Nephron progenitor cell (in vitro differentiated cells): Measurements from ENCODE around the gene SH2D3C.

Experiments
- DNase-seq: peaks from one replicate; pipeline ENCODE4 v3.0.0; 2021
- H3K27ac Mint-ChIP-seq: 2 replicates; pipeline ENCODE4 v1.8.0; 2021; ENCODE audit warnings: mild to moderate bottlenecking, moderate library complexity, mixed read lengths
- H3K27me3 Mint-ChIP-seq: 2 replicates; pipeline ENCODE4 v1.8.0; 2021; ENCODE audit warnings: mild to moderate bottlenecking, low read depth, mixed read lengths; ENCODE audit not compliant: poor library complexity
- H3K36me3 Mint-ChIP-seq: 2 replicates; pipeline ENCODE4 v1.8.0; 2021; ENCODE audit warnings: low read depth, mixed read lengths
- H3K4me1 Mint-ChIP-seq: 2 replicates; pipeline ENCODE4 v1.8.0; 2021; ENCODE audit warnings: mixed read lengths
- H3K4me3 Mint-ChIP-seq: 2 replicates; pipeline ENCODE4 v1.8.0; 2021; ENCODE audit warnings: mild to moderate bottlenecking, moderate library complexity, mixed read lengths
- H3K9me3 Mint-ChIP-seq: 2 replicates; pipeline ENCODE4 v1.8.0; 2021; ENCODE audit warnings: mild to moderate bottlenecking, moderate library complexity, mixed read lengths
- TF ChIP-seq, protein P1 (sequence below): fragments of 200-600 bp; sonication (generic); IDR thresholded peaks from 2 replicates; pipeline ENCODE4 v1.5.0; 2021; ENCODE audit warnings: antibody characterized with exemption

The SH2D3C gene, protein sequence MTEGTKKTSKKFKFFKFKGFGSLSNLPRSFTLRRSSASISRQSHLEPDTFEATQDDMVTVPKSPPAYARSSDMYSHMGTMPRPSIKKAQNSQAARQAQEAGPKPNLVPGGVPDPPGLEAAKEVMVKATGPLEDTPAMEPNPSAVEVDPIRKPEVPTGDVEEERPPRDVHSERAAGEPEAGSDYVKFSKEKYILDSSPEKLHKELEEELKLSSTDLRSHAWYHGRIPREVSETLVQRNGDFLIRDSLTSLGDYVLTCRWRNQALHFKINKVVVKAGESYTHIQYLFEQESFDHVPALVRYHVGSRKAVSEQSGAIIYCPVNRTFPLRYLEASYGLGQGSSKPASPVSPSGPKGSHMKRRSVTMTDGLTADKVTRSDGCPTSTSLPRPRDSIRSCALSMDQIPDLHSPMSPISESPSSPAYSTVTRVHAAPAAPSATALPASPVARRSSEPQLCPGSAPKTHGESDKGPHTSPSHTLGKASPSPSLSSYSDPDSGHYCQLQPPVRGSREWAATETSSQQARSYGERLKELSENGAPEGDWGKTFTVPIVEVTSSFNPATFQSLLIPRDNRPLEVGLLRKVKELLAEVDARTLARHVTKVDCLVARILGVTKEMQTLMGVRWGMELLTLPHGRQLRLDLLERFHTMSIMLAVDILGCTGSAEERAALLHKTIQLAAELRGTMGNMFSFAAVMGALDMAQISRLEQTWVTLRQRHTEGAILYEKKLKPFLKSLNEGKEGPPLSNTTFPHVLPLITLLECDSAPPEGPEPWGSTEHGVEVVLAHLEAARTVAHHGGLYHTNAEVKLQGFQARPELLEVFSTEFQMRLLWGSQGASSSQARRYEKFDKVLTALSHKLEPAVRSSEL

DNA sequence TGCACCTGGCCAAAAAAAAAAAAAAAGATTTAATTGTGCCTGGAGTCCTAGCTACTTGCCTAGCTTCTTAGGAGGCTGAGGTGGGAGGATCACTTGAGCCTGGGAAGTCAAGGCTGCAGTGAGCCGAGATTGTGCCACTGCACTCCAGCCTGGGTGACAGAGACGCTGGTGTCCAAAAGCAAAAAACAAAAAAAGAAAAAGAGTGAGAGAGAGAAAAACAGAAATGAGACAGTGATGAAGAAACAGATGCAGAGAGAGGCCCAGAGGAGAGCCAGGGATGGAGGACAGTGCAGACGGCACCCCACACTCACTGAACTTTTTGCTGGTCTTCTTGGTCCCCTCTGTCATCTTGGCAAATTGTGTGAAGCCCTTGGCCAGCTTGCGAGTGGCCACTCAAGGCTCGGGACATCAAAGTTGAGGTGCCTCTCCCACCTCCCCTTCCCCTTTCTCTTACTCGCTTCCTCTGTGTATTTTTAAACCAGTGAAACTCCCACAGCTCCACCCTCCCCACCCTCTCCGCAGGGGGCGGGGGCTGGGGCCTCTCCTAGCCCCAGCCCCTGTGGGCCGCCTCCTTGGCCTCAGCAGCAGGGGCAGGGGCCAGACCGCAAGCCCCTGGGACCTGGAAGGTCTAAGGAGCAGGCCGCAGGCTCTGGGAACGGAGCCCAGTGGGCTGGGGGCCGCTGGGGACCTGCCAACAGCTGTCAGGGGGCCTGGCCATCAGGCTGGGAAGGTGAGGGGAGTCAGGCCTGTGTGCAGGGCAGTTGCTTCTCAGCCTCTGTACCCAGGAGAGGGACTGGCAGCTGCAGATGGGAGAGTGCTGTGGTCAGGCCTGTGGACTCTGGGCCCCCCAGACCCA is at the start of gene SH2D3C:
TSS of gene SH2D3C (minus strand) at position 387 of the 856 bp plus-strand sequence. CDS start at position 348, 39 bp downstream.
- H3K9me3 Mint-ChIP-seq = no peaks in the 10 kb centered on the region
- TF ChIP-seq, protein P1, sequence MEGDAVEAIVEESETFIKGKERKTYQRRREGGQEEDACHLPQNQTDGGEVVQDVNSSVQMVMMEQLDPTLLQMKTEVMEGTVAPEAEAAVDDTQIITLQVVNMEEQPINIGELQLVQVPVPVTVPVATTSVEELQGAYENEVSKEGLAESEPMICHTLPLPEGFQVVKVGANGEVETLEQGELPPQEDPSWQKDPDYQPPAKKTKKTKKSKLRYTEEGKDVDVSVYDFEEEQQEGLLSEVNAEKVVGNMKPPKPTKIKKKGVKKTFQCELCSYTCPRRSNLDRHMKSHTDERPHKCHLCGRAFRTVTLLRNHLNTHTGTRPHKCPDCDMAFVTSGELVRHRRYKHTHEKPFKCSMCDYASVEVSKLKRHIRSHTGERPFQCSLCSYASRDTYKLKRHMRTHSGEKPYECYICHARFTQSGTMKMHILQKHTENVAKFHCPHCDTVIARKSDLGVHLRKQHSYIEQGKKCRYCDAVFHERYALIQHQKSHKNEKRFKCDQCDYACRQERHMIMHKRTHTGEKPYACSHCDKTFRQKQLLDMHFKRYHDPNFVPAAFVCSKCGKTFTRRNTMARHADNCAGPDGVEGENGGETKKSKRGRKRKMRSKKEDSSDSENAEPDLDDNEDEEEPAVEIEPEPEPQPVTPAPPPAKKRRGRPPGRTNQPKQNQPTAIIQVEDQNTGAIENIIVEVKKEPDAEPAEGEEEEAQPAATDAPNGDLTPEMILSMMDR = no peak
- peak; percentile 45 for DNase-seq
- peaks cover 35% of the 10 kb centered on the region for H3K4me1 Mint-ChIP-seq
- H3K4me3 Mint-ChIP-seq = peak within 1 kb of the TSS; percentile 3
- H3K27me3 Mint-ChIP-seq = peaks cover 3% of the 10 kb centered on the region
- H3K27ac Mint-ChIP-seq = peak within 1 kb of the TSS; percentile 85
- H3K36me3 Mint-ChIP-seq = no peaks in the 10 kb centered on the region

DNA sequence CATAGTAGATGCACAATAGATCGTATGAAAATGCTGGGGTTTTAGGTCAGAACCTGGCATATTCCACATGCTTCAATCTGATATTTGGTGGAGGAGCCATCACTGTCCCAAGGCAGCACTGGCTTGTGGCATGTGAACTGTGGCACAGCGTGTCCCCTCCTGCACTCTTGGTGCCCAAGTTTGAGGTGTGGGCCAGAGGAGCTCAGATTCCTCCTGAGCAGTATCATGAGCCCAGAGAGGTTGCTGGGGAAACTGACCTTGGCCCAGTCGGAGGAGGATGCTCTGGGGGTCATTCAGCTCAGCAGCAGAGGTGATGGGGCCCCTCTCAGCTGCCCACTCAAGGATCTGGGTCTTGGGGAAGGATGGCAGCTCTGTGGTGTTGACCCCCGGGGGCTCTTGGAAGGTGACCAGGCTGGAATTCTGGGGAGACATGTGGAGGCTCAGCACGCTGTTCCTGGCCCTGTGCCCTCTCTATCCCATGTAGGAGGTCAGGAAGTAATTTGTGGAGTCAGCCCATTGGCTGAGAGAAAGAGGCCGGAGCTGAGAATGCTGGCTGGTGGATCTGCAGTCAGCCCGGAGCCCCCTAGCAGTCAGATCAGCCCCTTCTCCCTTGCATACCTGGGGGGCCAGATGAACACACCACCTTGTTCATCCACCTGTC is 47.9 kb upstream of the SH2D3C start:
- peaks cover 11% of the 10 kb centered on the region for H3K27me3 Mint-ChIP-seq
- H3K4me3 Mint-ChIP-seq = no peak overlapping the region
- peaks cover 58% of the 10 kb centered on the region for H3K4me1 Mint-ChIP-seq
- no peak for DNase-seq
- H3K27ac Mint-ChIP-seq = no peak overlapping the region
- H3K36me3 Mint-ChIP-seq = no peaks in the 10 kb centered on the region
- TF ChIP-seq, protein P1 = no peak
- H3K9me3 Mint-ChIP-seq = no peaks in the 10 kb centered on the region

DNA sequence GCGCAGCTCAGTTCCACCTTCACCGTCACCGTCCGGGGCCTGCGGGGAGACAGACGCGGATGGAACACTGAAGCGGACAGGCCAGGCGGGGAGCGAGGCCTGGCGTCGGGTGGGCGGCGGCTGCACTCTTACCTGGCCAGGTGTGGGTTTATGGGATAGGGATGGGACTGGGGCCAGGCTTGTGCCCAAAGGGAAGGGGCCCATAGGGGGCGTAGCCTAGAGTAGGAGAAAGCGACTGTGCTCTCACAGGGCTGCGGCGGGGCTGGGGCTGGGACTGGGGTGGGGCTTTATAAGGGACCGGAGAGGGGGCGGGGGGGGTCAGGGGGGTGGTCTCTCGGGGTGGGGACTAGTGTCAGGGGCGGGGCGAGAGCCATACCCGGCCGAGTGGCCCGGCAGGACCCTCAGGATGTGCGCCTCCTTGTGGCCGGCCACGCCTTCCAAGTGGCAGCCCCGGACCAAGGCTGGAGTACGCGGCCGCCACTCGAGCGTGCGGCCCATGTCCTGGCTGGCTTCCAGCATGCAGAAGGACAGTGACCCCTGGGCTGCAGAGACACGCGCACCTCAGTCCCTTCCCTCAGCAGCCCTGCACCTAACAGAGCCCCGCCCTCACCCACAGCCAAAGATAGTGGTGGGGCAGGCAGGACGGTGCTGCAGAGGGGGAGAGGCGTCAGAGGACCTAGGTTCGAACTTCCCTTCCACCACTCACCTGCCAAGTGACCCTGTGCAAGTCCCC is 47.0 kb upstream of the SH2D3C start:
- no peak overlapping the region for H3K27ac Mint-ChIP-seq
- no peaks in the 10 kb centered on the region for H3K9me3 Mint-ChIP-seq
- peaks cover 11% of the 10 kb centered on the region for H3K27me3 Mint-ChIP-seq
- peak; percentile 92 for DNase-seq
- H3K36me3 Mint-ChIP-seq = no peaks in the 10 kb centered on the region
- no peak overlapping the region for H3K4me3 Mint-ChIP-seq
- TF ChIP-seq, protein P1 = peak; percentile 56
- H3K4me1 Mint-ChIP-seq = peaks cover 51% of the 10 kb centered on the region

DNA sequence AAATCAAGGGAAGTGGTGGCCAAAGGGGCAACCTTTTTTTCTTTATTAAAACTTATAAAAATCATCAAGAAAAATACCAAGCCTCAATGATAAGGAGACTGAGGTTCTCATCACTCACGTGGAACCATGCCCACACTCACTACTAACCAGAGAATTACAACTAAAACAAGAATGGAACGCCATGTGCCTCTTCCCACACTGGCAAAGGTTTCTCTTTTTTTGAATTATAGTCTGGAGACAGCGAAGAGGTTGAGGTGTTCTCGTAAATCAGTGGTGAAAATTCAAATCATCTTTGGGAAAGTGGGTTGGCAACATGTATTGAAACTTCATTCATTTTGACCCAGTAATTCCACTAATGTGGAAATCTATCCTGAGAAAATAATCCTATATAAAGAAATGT is 43.6 kb upstream of the SH2D3C start:
- Mint-ChIP-seq H3K27me3 (peaks cover 9% of the 10 kb centered on the region), H3K9me3 (no peaks in the 10 kb centered on the region), H3K36me3 (no peaks in the 10 kb centered on the region), H3K4me1 (peaks cover 37% of the 10 kb centered on the region), H3K4me3 (no peak overlapping the region), H3K27ac (no peak overlapping the region)
- DNase-seq = no peak
- TF ChIP-seq, protein P1 = no peak

DNA sequence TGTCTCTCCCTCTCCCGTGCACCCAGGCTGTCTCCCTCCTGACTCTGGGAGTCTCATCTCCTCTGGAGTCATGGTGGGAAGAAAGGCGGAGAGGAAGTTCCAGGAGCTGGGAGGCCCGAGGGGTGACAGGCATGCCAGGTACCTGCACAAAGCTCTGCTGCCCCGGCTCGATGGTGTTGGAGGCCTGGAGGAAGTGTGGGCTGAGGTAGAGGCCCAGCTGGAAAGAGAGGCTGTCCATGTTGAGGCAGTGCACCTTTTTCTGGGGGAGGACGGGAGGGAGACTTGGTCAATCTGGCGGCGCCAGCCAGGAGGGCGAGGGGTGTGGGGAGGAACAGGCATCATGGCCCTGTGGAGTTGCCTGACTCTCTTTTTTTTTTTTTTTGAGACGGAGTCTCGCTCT is 40.1 kb upstream of the SH2D3C start:
- Mint-ChIP-seq H3K9me3 (no peaks in the 10 kb centered on the region), H3K27me3 (peaks cover 3% of the 10 kb centered on the region), H3K4me3 (no peak overlapping the region), H3K36me3 (no peaks in the 10 kb centered on the region), H3K4me1 (peaks cover 19% of the 10 kb centered on the region), H3K27ac (peak overlapping the region; percentile 77)
- DNase-seq = no peak
- TF ChIP-seq, protein P1 = no peak
